MG63 (cell line): ENCODE results near the gene NCAM2. TPM values are rescaled to one million over a fixed set of nuclear protein-coding genes. Genes with fewer than 3 reads are reported as not detected.

Source experiments
- DNase-seq: peaks from one replicate; pipeline ENCODE4 v3.0.0-alpha.2; 2020
- H3K27me3 ChIP-seq: fragments of 250-450 bp; sonication (Bioruptor Pico); 2 replicates; pipeline ENCODE4 v1.5.1; 2020; ENCODE audit warnings: mild to moderate bottlenecking, moderate library complexity
- H3K36me3 ChIP-seq: fragments of 250-450 bp; sonication (Bioruptor Pico); 2 replicates; pipeline ENCODE4 v1.5.1; 2020; ENCODE audit warnings: mild to moderate bottlenecking, moderate library complexity
- H3K4me3 ChIP-seq: fragments of 250-450 bp; sonication (Bioruptor Pico); 2 replicates; pipeline ENCODE4 v1.5.1; 2020; ENCODE audit warnings: mild to moderate bottlenecking, moderate library complexity
- H3K9me3 ChIP-seq: fragments of 250-450 bp; sonication (Bioruptor Pico); 2 replicates; pipeline ENCODE4 v1.5.1; 2020; ENCODE audit warnings: mild to moderate bottlenecking, moderate library complexity
- total RNA-seq: library from RNA; depleted of rRNA; stranded (reverse); fragments of >200 nt; shearing (Covaris generic); gene quantifications from 2 replicates; pipeline ENCODE4 v1.2.3, GENCODE V29; 2014; ENCODE audit warnings: low replicate concordance

NCAM2 gene
- total RNA-seq, 1 experiment from 2014 or later, result 2.5 TPM

- no peak overlapping the region for H3K4me3 ChIP-seq
- no peak for DNase-seq
- H3K9me3 ChIP-seq, result no peaks in the 10 kb centered on the region
- no peaks in the 10 kb centered on the region for H3K27me3 ChIP-seq
- H3K36me3 ChIP-seq, result no peaks in the 10 kb centered on the region
These were observed 12.0 kb downstream of the NCAM2 start for GRCh38 chr21:21010228-21010627.

DNA sequence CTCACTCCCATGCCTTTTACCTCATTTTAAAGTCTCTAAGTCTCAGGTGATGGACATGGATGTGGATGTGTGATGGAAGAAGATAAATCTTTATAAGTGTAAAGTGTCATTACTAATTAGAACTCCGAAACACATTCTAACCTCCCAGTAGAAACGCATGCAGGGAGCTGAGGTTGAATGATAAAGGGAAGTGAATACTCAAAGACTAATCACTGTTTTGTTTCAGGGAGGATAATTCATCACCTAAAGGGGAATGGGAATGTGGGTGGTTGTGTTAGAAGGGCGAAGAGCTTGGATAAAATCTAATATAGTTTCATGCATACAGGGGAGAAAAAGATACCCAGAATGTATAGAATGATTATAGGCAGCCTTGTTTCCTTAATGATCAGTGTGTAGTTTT, 12.5 kb downstream of the NCAM2 start:
- H3K27me3 ChIP-seq, result no peaks in the 10 kb centered on the region
- no peaks in the 10 kb centered on the region for H3K36me3 ChIP-seq
- no peaks in the 10 kb centered on the region for H3K9me3 ChIP-seq
- H3K4me3 ChIP-seq, result no peak overlapping the region
- no peak for DNase-seq

GRCh38 chr21:21018821-21019220, 20.6 kb downstream of the NCAM2 start:
- H3K36me3 ChIP-seq, result no peaks in the 10 kb centered on the region
- no peak overlapping the region for H3K4me3 ChIP-seq
- H3K9me3 ChIP-seq, result no peaks in the 10 kb centered on the region
- no peak for DNase-seq
- no peaks in the 10 kb centered on the region for H3K27me3 ChIP-seq

GRCh38 chr21:21019681-21020080, 21.5 kb downstream of the NCAM2 start:
- Histone ChIP-seq H3K9me3 (no peaks in the 10 kb centered on the region), H3K36me3 (no peaks in the 10 kb centered on the region), H3K27me3 (no peaks in the 10 kb centered on the region), H3K4me3 (no peak overlapping the region)
- DNase-seq, result no peak

- Histone ChIP-seq H3K9me3 (no peaks in the 10 kb centered on the region), H3K36me3 (no peaks in the 10 kb centered on the region), H3K4me3 (no peak overlapping the region), H3K27me3 (no peaks in the 10 kb centered on the region)
- DNase-seq, result no peak
These were observed 27.5 kb downstream of the NCAM2 start for GRCh38 chr21:21025742-21026141.

- H3K4me3 ChIP-seq, result no peak overlapping the region
- DNase-seq, result no peak
These were observed 30.1 kb downstream of the NCAM2 start for GRCh38 chr21:21028275-21028820.

GRCh38 chr21:21029164-21029563, 31.0 kb downstream of the NCAM2 start:
- DNase-seq, result no peak
- no peaks in the 10 kb centered on the region for H3K36me3 ChIP-seq
- no peaks in the 10 kb centered on the region for H3K27me3 ChIP-seq
- H3K4me3 ChIP-seq, result no peak overlapping the region
- no peaks in the 10 kb centered on the region for H3K9me3 ChIP-seq

More at GRCh38 chr21:21028275-21028820, 30.1 kb downstream of the NCAM2 start:
- no peaks in the 10 kb centered on the region for H3K27me3 ChIP-seq
- H3K9me3 ChIP-seq, result no peaks in the 10 kb centered on the region
- no peaks in the 10 kb centered on the region for H3K36me3 ChIP-seq

DNA sequence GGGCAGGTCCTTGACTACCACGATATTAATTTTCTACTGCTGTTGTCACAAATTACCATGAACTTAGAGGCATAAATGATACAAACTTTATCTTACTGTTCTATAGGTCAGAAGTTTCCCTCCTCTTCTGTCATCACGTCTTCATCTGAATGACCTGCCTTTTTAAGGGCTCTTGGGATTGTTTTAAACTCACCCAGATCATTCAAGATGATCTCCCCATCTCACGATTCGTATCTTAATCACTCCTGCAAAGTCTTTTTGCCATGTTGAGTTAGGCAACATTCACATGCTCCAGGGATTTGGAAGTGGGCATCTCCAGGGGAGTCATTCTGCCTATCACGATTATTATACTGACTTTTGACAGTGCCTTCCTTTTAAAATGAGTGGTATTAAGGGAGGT, 32.1 kb downstream of the NCAM2 start:
- no peak for DNase-seq
- Histone ChIP-seq H3K9me3 (no peaks in the 10 kb centered on the region), H3K4me3 (no peak overlapping the region), H3K27me3 (no peaks in the 10 kb centered on the region), H3K36me3 (no peaks in the 10 kb centered on the region)

- no peak for DNase-seq
- no peaks in the 10 kb centered on the region for H3K27me3 ChIP-seq
- no peaks in the 10 kb centered on the region for H3K9me3 ChIP-seq
- H3K4me3 ChIP-seq, result no peak overlapping the region
- H3K36me3 ChIP-seq, result no peaks in the 10 kb centered on the region
These were observed 35.8 kb downstream of the NCAM2 start for GRCh38 chr21:21034036-21034435.

DNA sequence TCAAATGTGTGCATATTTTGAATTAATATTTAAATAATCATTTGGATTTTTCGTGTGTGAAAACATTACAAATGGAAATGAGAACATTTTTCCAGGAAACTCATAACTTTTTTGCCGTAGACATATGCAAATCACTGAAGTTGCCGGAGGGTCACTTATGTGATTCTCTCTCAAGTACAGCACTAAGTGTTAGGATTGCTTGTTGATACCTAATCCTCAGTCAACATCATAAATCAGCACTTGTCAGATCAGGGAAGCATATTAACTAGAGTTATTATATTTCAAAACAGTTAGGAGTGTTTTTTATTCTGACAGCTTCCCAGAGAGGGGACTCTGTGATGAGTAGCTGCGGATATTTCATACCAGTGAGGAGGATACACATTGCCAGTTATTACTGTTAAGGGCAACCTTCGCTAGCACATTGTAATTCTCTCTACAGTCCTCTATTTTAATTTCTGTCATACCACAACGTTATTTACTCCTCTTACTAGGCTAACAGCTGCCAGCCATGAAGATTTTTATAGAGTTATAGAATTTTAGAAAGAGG, 41.5 kb downstream of the NCAM2 start:
- no peaks in the 10 kb centered on the region for H3K9me3 ChIP-seq
- no peaks in the 10 kb centered on the region for H3K36me3 ChIP-seq
- no peak for DNase-seq
- no peak overlapping the region for H3K4me3 ChIP-seq
- no peaks in the 10 kb centered on the region for H3K27me3 ChIP-seq

DNA sequence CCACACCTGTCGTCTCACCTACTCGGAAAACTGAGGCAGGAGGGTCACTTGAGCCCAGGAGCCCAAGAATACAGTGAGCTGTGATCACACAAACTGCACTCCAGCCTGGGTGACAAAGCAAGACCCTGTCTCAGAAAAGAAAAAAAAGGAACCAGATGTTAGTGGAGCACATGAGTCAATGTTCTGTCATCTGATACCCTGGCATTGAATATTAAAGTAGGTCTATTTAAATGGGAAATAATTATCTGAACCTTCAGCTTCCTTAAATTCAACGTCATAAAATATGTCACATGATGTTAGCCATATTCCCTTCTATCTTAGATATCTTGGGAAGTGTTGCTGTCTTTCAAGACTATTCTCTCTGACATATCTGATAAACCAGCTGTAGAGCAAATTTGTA, 47.3 kb downstream of the NCAM2 start:
- Histone ChIP-seq H3K27me3 (no peaks in the 10 kb centered on the region), H3K36me3 (no peaks in the 10 kb centered on the region), H3K9me3 (no peaks in the 10 kb centered on the region), H3K4me3 (no peak overlapping the region)
- DNase-seq, result no peak

DNA sequence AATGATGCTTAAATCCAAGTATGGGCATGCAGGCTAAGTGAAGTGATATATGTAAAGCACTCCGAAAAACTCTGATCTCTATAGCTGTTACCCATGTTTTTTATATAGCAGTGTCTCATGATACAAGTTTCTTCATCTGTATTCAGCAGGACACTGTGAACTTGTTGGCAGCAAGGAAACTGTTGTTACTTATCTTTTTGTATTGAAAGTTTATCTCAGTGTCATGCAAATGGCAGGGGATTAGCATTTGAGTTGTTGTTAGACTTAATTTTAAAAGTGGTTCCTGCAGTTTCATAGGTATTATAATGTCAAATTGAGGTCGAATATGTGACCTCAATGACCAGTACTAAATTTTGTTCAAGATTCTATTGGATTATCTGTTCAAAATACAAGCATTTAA, 47.9 kb downstream of the NCAM2 start:
- DNase-seq, result no peak
- Histone ChIP-seq H3K4me3 (no peak overlapping the region), H3K36me3 (no peaks in the 10 kb centered on the region), H3K9me3 (no peaks in the 10 kb centered on the region), H3K27me3 (no peaks in the 10 kb centered on the region)

DNA sequence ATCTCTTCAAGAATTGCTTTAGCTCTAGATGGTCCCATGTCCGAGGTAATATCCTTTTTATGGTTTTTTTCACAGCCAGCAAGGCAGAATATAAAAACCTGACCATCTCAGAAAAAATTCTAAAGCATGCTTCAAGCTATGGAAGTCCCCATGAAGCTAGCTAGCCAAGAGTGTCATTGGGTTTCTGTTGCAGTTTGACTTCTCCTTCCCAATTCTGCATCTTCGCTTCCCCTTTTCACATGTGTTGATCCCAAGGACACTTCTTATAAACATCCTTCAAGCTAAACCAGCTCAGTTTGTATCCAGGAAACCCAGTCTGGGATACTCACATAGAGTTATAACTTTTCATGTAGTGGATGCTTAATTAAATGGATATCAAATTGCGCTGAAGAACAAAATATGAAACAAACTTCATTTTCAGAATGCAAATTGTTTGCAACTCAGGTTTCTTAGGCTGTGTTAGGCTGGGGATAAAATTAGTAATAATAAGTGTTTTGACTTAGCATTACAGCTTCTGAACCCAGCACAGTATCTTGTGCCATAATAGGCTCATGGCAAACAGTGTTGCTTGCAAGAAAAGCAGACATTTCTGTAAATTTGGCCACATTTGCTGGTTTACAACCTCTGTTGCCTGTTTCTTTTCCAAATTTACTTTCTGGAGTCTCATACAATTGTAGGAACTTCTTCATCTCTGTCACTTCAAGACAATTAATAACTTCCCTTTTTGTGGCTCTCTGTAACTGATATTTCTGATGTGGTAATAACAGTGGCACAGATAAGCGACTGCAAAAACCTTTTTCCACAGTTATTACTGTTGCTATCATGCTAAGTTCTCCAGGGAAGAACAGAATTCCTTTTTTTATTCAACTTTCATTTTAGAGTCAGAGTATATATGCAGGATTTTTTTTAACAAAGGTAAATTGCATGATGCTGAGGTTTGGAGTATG, 53.2 kb downstream of the NCAM2 start:
- no peaks in the 10 kb centered on the region for H3K27me3 ChIP-seq
- DNase-seq, result no peak
- H3K4me3 ChIP-seq, result no peak overlapping the region
- no peaks in the 10 kb centered on the region for H3K36me3 ChIP-seq
- no peaks in the 10 kb centered on the region for H3K9me3 ChIP-seq

- Histone ChIP-seq H3K27me3 (no peaks in the 10 kb centered on the region), H3K9me3 (no peaks in the 10 kb centered on the region), H3K36me3 (no peaks in the 10 kb centered on the region), H3K4me3 (no peak overlapping the region)
- DNase-seq, result no peak
These were observed 54.5 kb downstream of the NCAM2 start for GRCh38 chr21:21052672-21053071.

DNA sequence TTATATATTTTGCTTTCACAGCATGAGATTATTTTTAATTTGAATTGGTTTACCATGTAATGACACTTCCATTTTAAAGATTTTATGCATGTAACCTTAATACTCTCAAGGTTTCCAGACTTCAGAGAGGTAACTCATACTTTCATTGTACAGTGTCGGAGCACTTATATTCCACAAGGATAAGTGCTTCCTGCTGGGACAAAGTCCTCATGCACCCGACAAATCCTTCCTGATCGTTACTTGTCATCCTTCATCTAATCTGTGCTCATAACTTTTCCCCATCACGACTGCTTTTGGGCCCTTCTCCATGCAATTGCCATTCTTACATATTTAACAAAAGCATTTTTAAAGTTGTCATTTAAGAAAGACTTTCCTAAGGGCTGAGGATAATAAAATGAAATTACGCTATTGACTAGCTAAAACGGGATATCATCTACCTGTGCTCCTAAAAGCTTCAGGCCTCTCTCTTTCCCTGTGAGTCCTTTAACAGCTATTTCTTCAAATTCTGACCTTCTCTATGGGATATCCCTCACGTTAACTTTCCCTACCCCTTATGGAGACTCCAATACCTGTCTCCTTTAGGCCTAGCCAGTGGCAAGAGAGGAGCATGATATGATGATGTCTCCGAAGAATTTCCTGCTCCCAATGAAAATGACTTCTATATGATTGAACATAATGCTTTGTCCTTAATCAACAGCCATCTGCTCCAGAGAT, 59.3 kb downstream of the NCAM2 start:
- H3K9me3 ChIP-seq, result no peaks in the 10 kb centered on the region
- no peak overlapping the region for H3K4me3 ChIP-seq
- no peaks in the 10 kb centered on the region for H3K36me3 ChIP-seq
- DNase-seq, result no peak
- H3K27me3 ChIP-seq, result no peaks in the 10 kb centered on the region

- no peak for DNase-seq
- no peaks in the 10 kb centered on the region for H3K27me3 ChIP-seq
- H3K4me3 ChIP-seq, result no peak overlapping the region
- H3K36me3 ChIP-seq, result no peaks in the 10 kb centered on the region
- no peaks in the 10 kb centered on the region for H3K9me3 ChIP-seq
These were observed 65.6 kb downstream of the NCAM2 start for GRCh38 chr21:21063828-21064227.

- Histone ChIP-seq H3K9me3 (no peaks in the 10 kb centered on the region), H3K27me3 (no peaks in the 10 kb centered on the region), H3K4me3 (no peak overlapping the region), H3K36me3 (no peaks in the 10 kb centered on the region)
- DNase-seq, result no peak
These were observed 66.1 kb downstream of the NCAM2 start for GRCh38 chr21:21064353-21064752.
